PC-9 (cell line): ENCODE data around the gene PHEX.

Experiments used
- EZH2 ChIP-seq: fragments of 200-600 bp; sonication (generic); IDR thresholded peaks from 2 replicates; pipeline ENCODE4 v1.8.0; 2017; ENCODE audit warnings: antibody characterized with exemption, low read depth
- TF ChIP-seq, protein P1 (sequence below): fragments of 200-600 bp; sonication (generic); conservative IDR thresholded peaks from 2 replicates; pipeline ENCODE4 v1.6.1; 2017; ENCODE audit warnings: mixed run types, antibody characterized with exemption, mild to moderate bottlenecking, moderate library complexity

DNA sequence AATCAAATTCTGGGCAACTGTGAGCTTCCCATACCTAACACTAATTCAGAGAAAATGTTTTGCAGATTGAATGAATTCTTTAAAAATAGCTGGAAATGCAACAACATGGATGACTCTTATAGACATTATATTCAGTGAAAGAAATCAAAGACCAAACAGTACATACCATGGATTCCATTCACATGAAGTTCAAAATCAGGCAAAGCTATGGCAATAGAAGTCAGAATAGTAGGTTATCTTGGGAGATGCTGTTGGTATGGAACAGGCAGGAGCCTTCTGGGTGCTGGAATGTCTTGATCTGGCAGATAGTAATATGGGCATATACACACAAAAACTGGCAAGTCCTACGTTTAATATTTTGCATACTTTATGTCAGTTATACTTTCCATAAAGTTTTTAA is 215.0 kb downstream of the PHEX start:
- TF ChIP-seq, protein P1, sequence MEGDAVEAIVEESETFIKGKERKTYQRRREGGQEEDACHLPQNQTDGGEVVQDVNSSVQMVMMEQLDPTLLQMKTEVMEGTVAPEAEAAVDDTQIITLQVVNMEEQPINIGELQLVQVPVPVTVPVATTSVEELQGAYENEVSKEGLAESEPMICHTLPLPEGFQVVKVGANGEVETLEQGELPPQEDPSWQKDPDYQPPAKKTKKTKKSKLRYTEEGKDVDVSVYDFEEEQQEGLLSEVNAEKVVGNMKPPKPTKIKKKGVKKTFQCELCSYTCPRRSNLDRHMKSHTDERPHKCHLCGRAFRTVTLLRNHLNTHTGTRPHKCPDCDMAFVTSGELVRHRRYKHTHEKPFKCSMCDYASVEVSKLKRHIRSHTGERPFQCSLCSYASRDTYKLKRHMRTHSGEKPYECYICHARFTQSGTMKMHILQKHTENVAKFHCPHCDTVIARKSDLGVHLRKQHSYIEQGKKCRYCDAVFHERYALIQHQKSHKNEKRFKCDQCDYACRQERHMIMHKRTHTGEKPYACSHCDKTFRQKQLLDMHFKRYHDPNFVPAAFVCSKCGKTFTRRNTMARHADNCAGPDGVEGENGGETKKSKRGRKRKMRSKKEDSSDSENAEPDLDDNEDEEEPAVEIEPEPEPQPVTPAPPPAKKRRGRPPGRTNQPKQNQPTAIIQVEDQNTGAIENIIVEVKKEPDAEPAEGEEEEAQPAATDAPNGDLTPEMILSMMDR: no peak
- no peak for TF ChIP-seq EZH2
